HepG2 (cell line): ENCODE data around the gene LEPR. TPM values are rescaled to one million over a fixed set of nuclear protein-coding genes. Genes with fewer than 3 reads are reported as not detected.
A peak's percentile ranks its signal among the peaks of the same experiment; 100 is the strongest.

Experiments used
- ARID4A ChIP-seq: sonication (generic); formaldehyde crosslinking; IDR thresholded peaks from 2 replicates; pipeline ENCODE4 v1.5.0; 2020; ENCODE audit warnings: mild to moderate bottlenecking, missing genetic modification reagents, borderline replicate concordance
- FOXP1 ChIP-seq, 2 experiments: fragments of 450-650 bp in 1 of 2; IDR thresholded peaks; 2 replicates each; pipeline ENCODE4 v1.6.1; 2017 to 2018; ENCODE audit warnings: antibody characterized with exemption in 1 of 2
- HNF1A ChIP-seq, 2 experiments: sonication (generic) in 1 of 2; formaldehyde crosslinking in 1 of 2; IDR thresholded peaks; 2 replicates each; pipeline versions ENCODE4 v1.4.0 to v1.6.1; 2016 to 2020; ENCODE audit warnings: borderline replicate concordance in 1 of 2, low read depth in 1 of 2, mild to moderate bottlenecking in 1 of 2, missing genetic modification reagents in 1 of 2
- HOXA5 ChIP-seq: sonication (generic); formaldehyde crosslinking; IDR thresholded peaks from 2 replicates; pipeline ENCODE4 v1.4.0; 2020; ENCODE audit warnings: missing genetic modification reagents
- IRF2 ChIP-seq: IDR thresholded peaks from 2 replicates; pipeline ENCODE4 v1.6.1; 2018; ENCODE audit warnings: missing genetic modification reagents, missing compliant biosample characterization
- KLF15 ChIP-seq: sonication (generic); formaldehyde crosslinking; IDR thresholded peaks from 2 replicates; pipeline ENCODE4 v1.8.1; 2023; ENCODE audit warnings: borderline replicate concordance, mild to moderate bottlenecking, inconsistent platforms, missing genetic modification reagents, mixed read lengths
- PPARG ChIP-seq: conservative IDR thresholded peaks from 2 replicates; pipeline ENCODE4 v1.6.1; 2016; ENCODE audit warnings: missing biosample characterization, missing genetic modification reagents
- RARG ChIP-seq: sonication (generic); formaldehyde crosslinking; IDR thresholded peaks from 2 replicates; pipeline ENCODE4 v1.4.0; 2020; ENCODE audit warnings: low read depth, mild to moderate bottlenecking, missing genetic modification reagents
- SP2 ChIP-seq: sonication (generic); formaldehyde crosslinking; IDR thresholded peaks from 2 replicates; pipeline ENCODE4 v1.5.1; 2020; ENCODE audit warnings: mild to moderate bottlenecking, missing genetic modification reagents
- ZFP1 ChIP-seq: IDR thresholded peaks from 2 replicates; pipeline ENCODE4 v1.6.1; 2016
- ZFY ChIP-seq: sonication (generic); formaldehyde crosslinking; IDR thresholded peaks from 2 replicates; pipeline ENCODE4 v1.4.0; 2020; ENCODE audit warnings: missing genetic modification reagents
- ZNF275 ChIP-seq: sonication (generic); formaldehyde crosslinking; IDR thresholded peaks from 2 replicates; pipeline ENCODE4 v1.8.0; 2022; ENCODE audit warnings: missing genetic modification reagents, mild to moderate bottlenecking, inconsistent platforms, borderline replicate concordance
- ZNF331 ChIP-seq: sonication (generic); formaldehyde crosslinking; IDR thresholded peaks from 2 replicates; pipeline ENCODE4 v1.4.0; 2020; ENCODE audit warnings: missing genetic modification reagents
- ZNF567 ChIP-seq: sonication (generic); formaldehyde crosslinking; IDR thresholded peaks from 2 replicates; pipeline ENCODE4 v1.8.1; 2023; ENCODE audit warnings: mild to moderate bottlenecking, missing genetic modification reagents, borderline replicate concordance
- ZNF770 ChIP-seq: sonication (generic); formaldehyde crosslinking; IDR thresholded peaks from 2 replicates; pipeline ENCODE4 v1.5.0; 2020; ENCODE audit warnings: mild to moderate bottlenecking, missing genetic modification reagents
- polyA plus RNA-seq, 8 experiments: library from polyadenylated mRNA; depleted of rRNA in 3 of 8; stranded (reverse) in 7 of 8; unstranded in 1 of 8; fragments of >200 nt; fragmentation: Illumina TruSeq in 4 of 8; extraction: Trizol in 4 of 8; gene quantifications; 2 replicates each; pipeline versions ENCODE4 v1.2.1 to v1.2.3, GENCODE V29; 2011 to 2016; ENCODE audit warnings: low read depth in 4 of 8, missing spikeins in 1 of 8, mixed read lengths in 1 of 8; ENCODE audit not compliant: insufficient read depth in 1 of 8
- total RNA-seq, 5 experiments: library from RNA; depleted of rRNA; stranded (reverse); fragments of >200 nt; fragmentation: Illumina TruSeq; extraction: Trizol; gene quantifications; 2 replicates each; pipeline ENCODE4 v1.2.3, GENCODE V29; 2016; ENCODE audit warnings: low read depth in 1 of 5

LEPR gene
- total and polyA plus RNA-seq, 2 of the 13 experiments (the other 11 are each of a cell fraction or from before 2014, with no cell fraction given), result 0.60 to 1.7 TPM

- TF ChIP-seq IRF2 (peak; percentile 51), ZNF567 (CRISPR knock-in tag) (no peak), HNF1A (IDR thresholded peaks at IDR 0.05; ENCODE audit: low read depth) (no peak), HNF1A (CRISPR knock-in tag; IDR thresholded peaks at IDR 0.05; ENCODE audit: borderline replicate concordance) (peak; percentile 43; the same call in 1 of the 2 replicates), ARID4A (CRISPR knock-in tag) (peak; percentile 83), ZFY (peak; percentile 94), PPARG (CRISPR knock-in tag) (no peak), KLF15 (no peak), ZNF275 (CRISPR knock-in tag) (peak; percentile 61; the same call in 1 of the 2 replicates), FOXP1 (IDR thresholded peaks at IDR 0.05) (no peak), FOXP1 (CRISPR knock-in tag; IDR thresholded peaks at IDR 0.05) (no peak), ZNF770 (CRISPR knock-in tag) (peak; percentile 47; the same call in 1 of the 2 replicates), HOXA5 (peak; percentile 58; the same call in 1 of the 2 replicates), SP2 (CRISPR knock-in tag) (0 out of 2 replicates have a peak, but pooled peaks have one; percentile 41), ZFP1 (CRISPR knock-in tag) (no peak), RARG (no peak), ZNF331 (CRISPR knock-in tag) (peak; percentile 65; the same call in 1 of the 2 replicates)
These were observed at the start of gene LEPR, which contains the start of gene LEPROT (continued) for GRCh38 chr1:65420590-65421350.
